HL-60/S4 (cell line): Measurements from ENCODE around the gene ZNF648.
"Not testable (repeated sequence)": the region's sequence is repeated elsewhere in the genome, so short reads cannot be mapped to it uniquely, and the experiment has no call there.

Experiments
- in situ Hi-C: fragments of 300-500 bp; cut with MboI; formaldehyde crosslinking; loops from 2 replicates; pipeline ENCODE4 v1.14.3; 2022; ENCODE audit warnings: low sequenced_read_pairs

ZNF648 gene, protein sequence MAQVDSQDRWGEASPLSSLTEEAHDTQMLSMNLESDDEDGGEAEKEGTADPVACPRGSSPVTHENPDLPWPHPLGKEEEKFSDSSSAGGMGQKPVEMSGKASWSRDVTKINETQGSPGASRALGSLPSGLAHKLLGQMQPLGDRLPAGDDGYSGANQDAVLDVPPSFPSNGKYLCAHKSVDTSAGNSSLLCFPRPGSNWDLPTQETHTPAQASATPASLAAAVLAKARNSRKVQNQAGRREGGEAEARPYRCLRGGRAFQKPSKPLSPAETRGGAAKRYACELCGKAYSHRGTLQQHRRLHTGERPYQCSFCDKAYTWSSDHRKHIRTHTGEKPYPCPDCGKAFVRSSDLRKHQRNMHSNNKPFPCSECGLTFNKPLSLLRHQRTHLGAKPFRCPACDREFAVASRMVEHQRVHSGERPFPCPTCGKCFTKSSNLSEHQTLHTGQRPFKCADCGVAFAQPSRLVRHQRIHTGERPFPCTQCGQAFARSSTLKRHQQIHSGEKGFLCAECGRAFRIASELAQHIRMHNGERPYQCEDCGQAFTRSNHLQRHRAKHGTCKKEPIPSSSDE

DNA sequence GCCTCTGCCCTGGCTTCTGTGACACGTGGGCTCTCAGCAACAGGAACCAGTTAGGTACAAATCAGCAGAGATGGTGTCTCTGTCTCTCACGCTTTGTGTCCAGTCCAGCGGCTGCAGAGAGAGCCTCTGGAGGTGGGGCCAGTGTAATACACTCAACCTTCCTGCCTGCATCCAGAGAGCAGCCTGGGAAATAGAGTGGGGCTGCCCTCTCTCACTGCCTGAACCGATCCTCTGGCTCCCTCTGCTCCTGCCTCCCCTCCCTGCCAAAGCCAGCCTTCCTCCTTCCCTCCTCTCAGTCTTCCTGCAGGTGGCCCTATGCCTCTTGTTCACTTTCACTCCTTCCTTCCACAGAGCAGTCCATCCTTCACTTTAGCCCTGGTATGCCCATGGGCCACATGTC is at the start of gene ZNF648:
ZNF648 (minus strand) TSS at position 119 of the 400 bp plus-strand sequence. CDS start 3,702 bp downstream, outside the sequence.
- in situ Hi-C loops, result loop anchor here (25.0 kb wide), 1 partner anchor 574 kb away; the partner anchor contains the start of gene CACNA1E

DNA sequence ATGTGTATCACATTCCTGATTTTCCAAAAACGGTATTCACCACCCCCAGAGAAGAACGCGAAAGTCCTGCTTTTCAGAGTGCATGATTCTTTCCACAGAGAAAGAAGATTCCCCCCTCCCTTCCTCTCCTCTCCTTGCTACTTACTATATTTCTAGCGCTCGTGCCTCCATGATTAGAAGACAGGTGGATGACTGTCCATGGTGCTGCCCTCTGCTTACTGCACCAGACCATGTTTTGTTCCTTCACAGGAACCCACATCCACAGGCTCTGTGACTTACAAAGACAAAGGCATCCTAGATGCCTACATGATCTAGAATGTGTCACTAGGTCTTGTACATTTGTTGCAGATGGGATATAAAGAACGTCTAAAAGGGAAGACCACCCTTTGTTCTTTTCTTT is 49.1 kb upstream of the ZNF648 start:
- in situ Hi-C loops, result no loop called here

DNA sequence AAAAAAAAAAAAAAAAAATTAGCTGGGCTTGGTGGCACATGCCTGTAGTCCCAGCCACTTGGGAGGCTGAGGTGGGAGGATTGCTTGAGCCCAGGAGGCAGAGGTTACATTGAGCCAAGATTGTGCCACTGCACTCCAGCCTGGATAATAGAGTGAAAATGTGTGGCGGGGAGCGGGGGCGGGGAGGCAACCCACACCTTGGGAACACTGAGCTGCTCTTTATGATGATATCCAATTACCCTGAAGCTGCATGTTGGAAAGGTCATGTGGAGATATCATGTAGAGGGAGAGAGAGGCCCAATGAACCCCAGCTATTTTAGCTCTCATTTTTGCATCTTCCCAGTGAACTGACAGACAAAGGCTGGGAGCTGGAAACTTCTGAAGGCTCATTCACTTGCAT is 48.3 kb upstream of the ZNF648 start:
- in situ Hi-C loops, result no loop called here

DNA sequence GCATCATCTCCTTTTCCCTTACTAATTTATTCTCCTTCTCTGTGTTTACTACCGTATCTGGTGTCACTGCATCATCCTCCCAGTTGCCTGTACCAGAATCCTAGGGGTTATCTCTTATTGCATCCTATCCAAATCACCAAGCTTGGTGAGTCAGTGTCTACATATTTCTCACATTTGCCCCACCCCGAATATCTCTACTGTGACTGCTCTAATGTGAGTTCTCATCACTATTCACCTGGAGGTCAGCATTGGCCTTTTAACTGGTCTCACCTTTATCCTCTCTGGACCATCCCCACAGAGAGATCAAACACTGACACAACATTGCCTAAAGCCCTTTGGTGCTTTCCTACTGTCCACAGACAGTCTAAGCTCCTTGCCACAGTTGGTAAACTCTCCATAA is 45.7 kb upstream of the ZNF648 start:
- in situ Hi-C loops, result no loop called here

DNA sequence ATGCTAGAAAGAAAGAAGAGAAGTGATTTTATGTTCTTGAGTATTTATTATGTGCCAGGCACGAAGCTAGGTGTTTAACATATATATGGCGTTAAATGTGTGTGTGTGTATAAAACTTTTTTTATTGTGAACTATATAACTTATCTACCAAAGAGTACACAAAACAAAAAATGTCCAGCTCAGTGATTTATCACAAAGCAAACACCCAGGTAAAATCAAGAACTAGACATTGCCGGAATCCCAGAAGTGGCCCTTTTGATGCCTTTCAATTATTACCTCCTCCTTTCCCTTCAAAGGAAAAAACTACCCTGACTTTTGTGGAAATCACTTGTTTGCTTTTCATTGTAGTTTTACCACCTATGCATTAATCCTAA is 40.5 kb upstream of the ZNF648 start:
- in situ Hi-C loops, result no loop called here

DNA sequence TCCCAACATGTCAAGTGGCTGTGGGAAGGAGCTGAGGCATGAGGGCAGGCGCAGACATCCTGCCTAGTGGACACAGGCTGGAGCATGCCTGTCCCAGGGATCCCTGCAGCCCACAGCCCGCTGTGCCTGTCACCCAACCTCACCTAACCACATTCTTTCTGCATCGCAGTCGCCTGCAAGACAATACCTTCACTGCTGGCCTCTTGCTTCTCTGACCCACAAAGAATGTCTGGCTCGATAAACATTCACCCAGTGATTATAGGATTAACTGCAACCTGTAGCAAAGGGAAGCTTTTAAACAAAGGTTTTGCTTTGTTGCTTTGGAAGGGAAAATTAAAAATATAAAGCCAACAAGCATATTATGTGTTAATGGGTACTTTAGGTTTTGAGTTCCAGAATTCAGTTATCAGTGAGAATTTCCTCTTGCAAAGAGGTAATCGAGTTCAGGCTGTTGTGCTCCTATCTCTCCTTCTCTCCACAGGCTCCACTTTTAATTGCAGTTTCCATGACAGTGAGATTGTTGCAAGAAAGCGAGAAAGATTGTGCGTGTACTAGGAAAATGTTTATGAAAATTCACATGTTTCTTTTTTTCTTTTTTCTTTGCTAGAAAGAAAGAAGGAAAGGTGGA is 40.0 kb upstream of the ZNF648 start:
- in situ Hi-C loops, result no loop called here

DNA sequence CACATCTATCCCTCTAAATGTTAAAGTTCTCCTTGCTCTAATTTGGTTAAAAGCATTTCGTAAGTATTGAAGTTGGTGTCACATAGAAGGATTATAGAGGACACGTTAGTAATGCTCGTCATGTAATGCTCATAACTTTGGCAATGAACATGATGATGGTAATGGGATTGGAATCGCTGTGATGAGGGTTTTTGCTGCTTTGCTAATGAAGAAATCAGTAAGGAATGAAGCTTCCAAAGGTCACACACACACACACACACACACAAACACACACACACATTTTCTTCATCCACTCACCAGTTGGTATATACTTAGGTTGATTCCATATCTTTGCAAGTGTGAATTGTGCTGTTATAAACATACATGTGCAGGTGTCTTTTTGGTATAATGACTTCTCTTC is 36.8 kb upstream of the ZNF648 start:
- in situ Hi-C loops, result no loop called here

DNA sequence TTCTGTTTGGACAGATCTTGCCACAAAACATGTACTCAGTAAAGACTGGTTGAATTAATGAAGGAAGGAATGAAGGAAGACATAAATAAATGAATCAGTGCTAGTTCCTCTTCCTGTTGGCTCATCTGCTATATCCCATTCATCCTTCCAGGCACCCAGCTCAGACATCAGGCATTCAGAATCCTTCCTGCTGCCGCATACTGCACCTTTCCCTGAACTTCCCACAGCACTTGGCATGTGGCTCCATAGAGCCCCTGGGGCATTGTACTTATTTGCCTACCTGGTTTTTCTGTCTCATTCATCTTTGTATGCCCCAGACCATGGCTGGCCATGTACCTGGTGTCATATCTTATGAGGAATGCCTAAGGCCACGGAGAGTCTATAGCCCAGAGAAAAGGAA is 34.4 kb upstream of the ZNF648 start:
- in situ Hi-C loops, result no loop called here

DNA sequence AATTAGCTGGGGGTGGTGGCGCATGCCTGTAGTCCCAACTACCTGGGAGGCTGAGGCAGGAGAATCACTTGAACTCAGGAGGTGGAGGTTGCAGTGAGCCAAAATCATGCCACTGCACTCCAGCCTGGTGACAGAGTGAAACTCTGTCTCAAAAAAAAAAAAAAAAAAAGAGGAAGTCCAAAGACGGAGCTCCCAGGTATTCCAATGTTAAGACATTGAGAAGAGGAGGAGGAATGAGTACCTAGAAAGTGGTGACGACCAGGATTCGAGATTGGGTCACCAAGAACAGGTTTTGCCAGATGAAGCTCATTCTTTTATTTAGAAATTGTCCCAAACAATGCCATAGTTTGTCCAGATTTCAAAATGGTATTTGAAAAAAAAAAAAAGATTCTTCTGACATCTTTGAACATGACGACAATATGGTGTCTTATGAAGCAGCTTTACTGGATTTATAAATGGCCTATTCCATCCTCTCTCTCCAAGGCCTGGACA is 33.0 kb upstream of the ZNF648 start:
- in situ Hi-C loops, result not testable (repeated sequence)

DNA sequence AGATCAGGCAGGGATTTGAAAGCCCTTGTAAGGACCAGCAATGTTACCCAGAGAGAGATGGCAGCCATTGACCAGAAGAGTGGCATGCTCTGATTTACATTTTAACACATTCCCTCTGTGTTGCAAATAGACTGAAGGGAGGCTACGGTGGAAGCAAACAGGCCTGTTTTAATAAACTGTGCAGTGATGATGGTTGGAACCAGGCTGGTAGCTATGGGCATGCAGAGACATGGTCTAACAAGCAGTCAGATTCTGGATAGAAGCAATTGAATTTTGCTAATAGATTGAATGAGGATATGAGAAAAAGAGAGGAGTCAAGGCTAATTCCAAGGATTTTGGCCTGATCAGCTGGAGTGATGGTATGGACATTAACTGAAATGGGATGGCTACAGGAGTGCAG is 32.3 kb upstream of the ZNF648 start:
- in situ Hi-C loops, result no loop called here

DNA sequence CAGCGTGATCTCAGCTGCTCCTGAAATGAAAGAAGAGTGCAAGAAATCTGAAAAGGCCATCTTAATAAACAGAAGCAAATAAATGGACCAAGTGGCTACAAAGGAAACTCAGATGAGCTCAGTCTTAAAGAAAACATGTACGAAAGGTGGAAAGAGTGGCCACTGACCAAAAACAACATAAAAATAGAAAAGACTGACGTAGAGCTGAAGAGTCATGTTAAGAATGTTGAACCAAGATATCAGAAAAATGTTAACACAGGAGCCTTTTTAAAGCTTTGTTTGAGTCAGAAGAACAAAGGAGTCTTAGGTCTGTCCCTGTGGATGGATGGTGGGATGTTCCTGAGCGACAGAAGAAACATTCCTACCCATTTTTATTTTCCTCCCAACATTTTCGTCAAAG is 30.8 kb upstream of the ZNF648 start:
- in situ Hi-C loops, result no loop called here

DNA sequence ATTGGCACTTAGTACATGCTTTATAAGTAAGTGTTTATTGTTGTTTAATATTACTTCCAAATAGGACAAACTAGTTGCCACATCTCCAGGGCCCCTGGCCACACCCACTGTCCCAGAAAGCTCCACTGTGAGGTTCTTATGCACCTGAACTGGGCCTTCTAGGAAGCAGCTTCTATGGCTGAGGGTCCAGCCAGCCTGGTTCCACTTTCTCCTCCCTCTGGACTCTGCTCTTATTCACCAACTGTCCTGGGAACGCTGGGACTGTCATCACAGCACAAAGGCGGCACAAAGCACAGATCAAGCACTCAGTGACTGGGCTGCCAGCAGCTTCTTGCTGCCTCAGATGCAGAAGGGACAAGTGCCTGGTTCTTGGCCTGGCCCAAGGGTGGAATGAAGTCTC is 29.6 kb upstream of the ZNF648 start:
- in situ Hi-C loops, result no loop called here

DNA sequence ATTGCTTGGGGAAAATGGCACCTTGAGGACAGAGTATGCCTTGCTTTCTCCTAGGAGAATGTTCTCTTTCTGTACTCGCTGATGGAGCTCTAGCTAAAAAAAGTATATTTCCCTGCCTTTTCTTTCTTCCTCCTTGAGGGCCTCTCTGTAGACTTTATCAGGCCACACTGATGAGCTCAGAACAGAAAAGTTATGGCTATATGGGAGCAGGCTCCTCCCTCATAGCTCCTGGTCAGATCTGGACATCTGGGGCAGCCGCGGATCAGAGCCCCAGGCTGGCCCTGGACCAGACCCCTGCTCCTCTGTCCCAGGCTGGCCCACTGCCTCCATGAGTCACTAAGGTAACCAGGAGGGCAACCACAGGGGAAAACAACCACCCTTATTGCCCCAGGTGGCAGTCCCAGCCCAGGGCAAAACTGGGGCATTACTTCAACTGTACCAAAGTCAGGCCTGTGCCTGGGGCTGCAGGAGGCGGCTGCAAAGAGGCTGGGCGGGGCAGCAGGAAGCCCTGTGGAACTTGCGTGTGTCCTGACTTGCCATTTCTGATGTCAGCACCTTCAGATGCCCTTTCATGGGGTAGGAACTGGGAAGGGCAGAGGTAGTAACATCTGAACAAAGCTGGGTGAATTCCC is 26.3 kb upstream of the ZNF648 start:
- in situ Hi-C loops, result loop anchor here (10.0 kb wide), 3 partner anchors 307 to 697 kb away; partner anchors contain the start of genes GLUL and NPL

DNA sequence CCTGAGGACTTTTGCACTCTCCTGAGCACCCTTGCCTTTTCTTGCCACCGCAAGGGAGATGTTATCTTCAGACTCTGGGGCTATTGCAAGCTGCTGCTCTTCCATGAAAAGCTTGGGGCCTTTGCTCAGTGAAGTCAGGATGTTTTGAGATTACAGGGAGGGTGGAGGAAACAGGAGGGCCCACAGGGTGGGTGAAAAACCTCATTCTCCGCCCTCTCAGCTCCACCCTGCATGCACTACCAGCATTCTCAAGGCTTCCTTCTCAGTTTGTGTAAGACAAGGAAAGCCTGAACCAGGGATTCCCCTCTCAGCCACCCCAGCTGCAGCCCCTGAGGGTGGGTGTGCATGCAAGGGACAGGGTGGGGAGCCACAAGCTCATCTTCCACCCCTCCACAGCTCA is 25.8 kb upstream of the ZNF648 start:
- in situ Hi-C loops, result loop anchor here (10.0 kb wide), 3 partner anchors 307 to 697 kb away; partner anchors contain the start of genes GLUL and NPL

DNA sequence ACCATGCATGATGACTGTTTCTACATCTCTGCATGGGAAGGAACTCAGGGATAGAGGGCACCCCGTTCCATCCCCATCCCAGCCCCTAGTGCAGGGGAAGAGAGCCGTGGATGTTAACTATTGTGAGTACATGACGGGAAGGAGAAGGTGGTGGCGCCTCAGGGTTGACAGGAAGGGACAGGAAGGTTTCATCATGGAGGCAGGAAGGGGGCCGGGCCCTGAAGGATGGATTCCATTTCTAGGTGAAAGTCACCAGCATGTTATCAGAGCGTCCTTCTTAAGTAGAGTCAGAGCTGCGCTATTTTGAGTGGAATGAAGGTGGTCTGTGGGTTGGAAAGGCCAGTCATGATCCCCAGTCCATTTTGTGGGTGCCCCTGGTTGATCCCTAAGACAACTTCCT is 25.1 kb upstream of the ZNF648 start:
- in situ Hi-C loops, result loop anchor here (10.0 kb wide), 3 partner anchors 308 to 698 kb away; partner anchors contain the start of genes GLUL and NPL

DNA sequence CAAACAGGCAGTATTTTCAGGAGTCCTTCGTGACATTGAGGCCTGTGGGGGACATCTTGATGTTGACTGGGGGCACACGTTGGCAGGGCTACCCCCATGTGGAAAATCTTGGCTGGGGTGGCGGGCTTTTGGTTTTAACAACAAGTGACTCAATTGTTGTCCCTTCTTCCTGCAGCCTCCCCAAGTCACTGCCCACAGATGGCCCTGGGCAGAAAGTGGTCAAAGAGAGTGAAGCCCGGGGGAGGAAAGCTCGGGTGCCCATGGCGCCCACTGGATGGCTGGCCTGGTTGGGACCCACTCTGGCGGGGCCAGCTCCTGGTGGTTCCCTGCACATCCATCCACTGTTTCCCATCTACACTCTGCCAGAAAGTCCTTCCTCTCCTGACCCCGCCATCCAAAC is 24.6 kb upstream of the ZNF648 start:
- in situ Hi-C loops, result loop anchor here (10.0 kb wide), 3 partner anchors 309 to 699 kb away; partner anchors contain the start of genes GLUL and NPL

DNA sequence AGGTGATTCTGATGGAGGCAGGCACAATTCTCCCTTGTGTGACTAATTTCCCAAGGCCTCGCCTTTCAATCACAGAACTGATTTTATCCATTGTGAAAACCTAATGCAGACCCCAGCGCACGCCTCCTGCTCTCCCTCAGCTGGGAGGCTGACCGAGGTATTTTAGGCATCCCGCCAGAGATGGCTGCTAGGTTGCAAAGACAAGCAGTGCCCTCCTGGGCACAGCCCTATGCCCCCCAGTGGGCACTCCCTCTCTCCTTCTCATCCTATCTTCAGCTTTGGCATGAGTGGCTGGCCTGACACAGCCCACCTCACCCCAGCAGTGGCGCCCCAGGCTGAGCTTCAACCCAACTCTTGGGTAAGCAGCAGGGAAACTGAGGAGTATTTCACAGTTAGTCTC is 24.2 kb upstream of the ZNF648 start:
- in situ Hi-C loops, result loop anchor here (10.0 kb wide), 3 partner anchors 309 to 699 kb away; partner anchors contain the start of genes GLUL and NPL

DNA sequence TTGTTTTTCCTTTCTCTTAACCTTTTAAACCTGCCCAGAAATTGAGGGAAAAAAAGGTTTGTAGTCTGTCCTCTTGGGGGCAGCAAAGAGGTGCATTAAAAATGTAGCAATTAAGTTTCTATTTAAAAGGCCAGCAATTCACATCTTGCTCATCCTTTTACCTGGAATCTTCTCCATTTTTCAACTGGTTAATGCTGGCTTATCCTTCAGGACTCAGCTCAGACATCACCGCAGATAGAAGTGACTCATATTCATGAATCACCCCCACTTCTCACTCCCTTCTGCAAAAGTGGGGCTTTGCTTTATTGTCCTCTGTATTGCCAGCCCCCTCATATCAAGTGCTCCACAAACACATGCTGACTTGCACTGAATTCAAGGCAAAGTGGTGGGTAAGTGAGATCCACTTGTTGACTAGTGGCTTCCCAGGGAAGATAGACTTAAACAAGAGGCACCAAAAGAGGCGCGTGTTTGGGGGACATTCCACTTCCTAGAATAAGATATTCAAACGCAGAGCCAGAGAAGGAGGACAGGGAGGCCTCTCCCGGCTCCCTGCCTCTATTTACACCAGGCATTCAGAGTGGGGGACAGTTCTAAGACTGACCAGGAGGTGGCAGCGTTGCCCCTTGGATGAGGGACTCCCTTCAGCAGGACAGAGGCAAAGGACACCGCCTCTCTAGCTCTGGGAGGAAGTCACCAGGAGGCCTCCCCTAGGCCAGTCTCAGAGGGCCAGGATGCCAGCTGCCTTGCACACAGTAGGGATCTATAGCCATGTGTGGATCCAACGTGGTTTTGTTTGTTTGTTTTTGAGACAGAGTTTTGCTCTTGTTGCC is 23.2 kb upstream of the ZNF648 start:
- in situ Hi-C loops, result loop anchor here (10.0 kb wide), 3 partner anchors 310 to 700 kb away; partner anchors contain the start of genes GLUL and NPL

DNA sequence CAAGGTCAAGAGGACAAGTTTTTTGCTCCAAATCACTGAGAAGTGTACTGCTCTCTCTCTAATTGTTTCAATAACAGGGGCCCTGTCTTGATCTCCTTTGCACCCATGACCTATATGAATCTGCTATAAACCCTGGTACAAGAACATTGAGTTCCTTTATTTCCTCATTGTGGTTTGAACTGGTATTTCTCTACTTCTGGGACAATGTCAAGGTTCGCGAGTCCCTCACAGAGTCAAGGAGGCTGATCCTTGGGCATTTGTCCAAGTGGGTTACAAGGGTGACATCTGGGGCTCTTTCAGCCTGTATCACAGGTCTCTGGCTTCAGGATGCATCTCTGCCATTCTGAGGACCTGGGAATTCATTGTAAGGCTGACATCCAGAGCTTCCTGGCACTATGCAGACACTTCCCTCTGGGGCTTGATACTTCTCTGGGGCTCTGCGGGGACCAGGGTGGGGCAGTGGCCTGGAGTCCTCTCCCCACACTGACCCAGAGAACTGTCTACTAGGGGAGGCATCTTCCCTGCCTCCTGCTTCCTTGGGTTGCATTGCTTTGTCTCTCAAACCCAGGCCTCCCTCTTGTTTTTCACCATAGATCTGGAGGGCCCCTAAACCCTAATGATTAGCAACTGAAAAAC is 22.5 kb upstream of the ZNF648 start:
- in situ Hi-C loops, result loop anchor here (10.0 kb wide), 3 partner anchors 311 to 701 kb away; partner anchors contain the start of genes GLUL and NPL
